Right cardiac atrium (tissue), 5 donors: ENCODE measurements around the gene NCKAP5L. TPM values are rescaled to one million over a fixed set of nuclear protein-coding genes. Genes with fewer than 3 reads are reported as not detected.

ENCODE experiments used
- ATAC-seq, 2 donors: fragments of 200-7000 bp; cut with Tn5 transposase; one replicate each; pipeline versions ENCODE4 v1.8.0 to v1.9.1; 2020; ENCODE audit warnings: moderate library complexity in 2 of 2, mild to moderate bottlenecking in 1 of 2
- DNase-seq, 3 donors: peaks; one replicate each; pipeline ENCODE4 v3.0.0-alpha.2; 2020
- H3K27ac ChIP-seq: one replicate; pipeline ENCODE4 v1.5.1; 2013; ENCODE audit warnings: mild to moderate bottlenecking, low read length, control low read depth, moderate library complexity
- H3K27me3 ChIP-seq: one replicate; pipeline ENCODE4 v1.6.1; 2013; ENCODE audit not compliant: control insufficient read depth, insufficient read depth
- H3K4me1 ChIP-seq: one replicate; pipeline ENCODE4 v1.6.1; 2013; ENCODE audit warnings: low read length; ENCODE audit not compliant: control insufficient read depth, insufficient read depth
- H3K4me3 ChIP-seq: one replicate; pipeline ENCODE4 v1.5.1; 2013; ENCODE audit warnings: low read length, control low read depth
- H3K9me3 ChIP-seq: one replicate; pipeline ENCODE4 v1.6.1; 2013; ENCODE audit warnings: low read length; ENCODE audit not compliant: control insufficient read depth
- WGBS: extraction: QIAGEN DNeasy Blood & Tissue Kit; methylation state at CpG from one replicate; pipeline ENCODE4 v1.1.7; 2013; 5-methylcytosine and 5-hydroxymethylcytosine counted together
- intact Hi-C, 4 donors: fragments of 100-400 bp; cut with DNase I; formaldehyde crosslinking; loops; one replicate each; pipeline versions ENCODE4 v1.11.0 to v1.14.0; 2022 to 2023
- polyA plus RNA-seq: library from polyadenylated mRNA; stranded (reverse); fragments of 200-250 nt; gene quantifications from one replicate; pipeline ENCODE4 v1.2.3, GENCODE V29; 2013
- total RNA-seq, 4 donors: library from RNA; stranded (reverse); fragmentation: NEBNext Ultra II Directional; extraction: Animal tissue kit (Norgen Biotek cat#: 25700); gene quantifications; one replicate each; pipeline ENCODE4 v1.2.1, GENCODE V29; 2021
- donor health status: healthy with polysubstance abuse.
- donor health status: DM: no; HTN: yes; CAD: no.
- donor health status: DM: no; HTN: no; CAD: no.
- donor health status: DM: no; HTN: yes; CAD: no; lungs with severe emphysema.
- donor health status: DM: yes; HTN: yes; CAD: no.

The NCKAP5L gene
- total and polyA plus RNA-seq, 5 donors: 18.1 to 23.2 (median 21.0) TPM

DNA sequence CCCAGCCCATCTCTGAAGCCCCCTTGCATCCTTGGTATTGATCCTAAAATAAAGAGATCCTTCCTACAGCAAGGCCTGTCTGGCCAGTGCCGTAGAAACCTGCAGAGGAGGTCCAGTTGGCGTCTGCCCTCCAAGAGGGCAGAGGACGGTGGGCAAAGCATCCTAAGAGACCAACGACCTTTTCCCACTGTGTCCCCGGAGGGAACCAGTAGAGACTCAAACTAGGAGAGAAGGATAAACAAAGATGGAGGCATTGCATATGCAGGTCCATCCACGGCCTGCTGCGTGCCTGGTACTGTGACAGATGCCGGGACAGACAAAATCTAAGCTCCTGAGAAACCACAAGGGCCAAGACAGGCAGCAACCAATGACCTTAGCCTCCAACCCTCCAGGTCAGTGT is 3.8 kb downstream of the NCKAP5L start:
- DNase-seq (peak in 1 of 3 donors; percentile 46), ATAC-seq (no peak)
- peaks cover 38% of the 10 kb centered on the region for H3K4me1 ChIP-seq
- H3K27me3 ChIP-seq: no peaks in the 10 kb centered on the region
- H3K27ac ChIP-seq: peak overlapping the region; percentile 89
- intact Hi-C loops: no loop called here
- 85% methylated on average over 8 of the region's 8 CpGs for WGBS
- no peaks in the 10 kb centered on the region for H3K9me3 ChIP-seq
- no peak overlapping the region for H3K4me3 ChIP-seq

DNA sequence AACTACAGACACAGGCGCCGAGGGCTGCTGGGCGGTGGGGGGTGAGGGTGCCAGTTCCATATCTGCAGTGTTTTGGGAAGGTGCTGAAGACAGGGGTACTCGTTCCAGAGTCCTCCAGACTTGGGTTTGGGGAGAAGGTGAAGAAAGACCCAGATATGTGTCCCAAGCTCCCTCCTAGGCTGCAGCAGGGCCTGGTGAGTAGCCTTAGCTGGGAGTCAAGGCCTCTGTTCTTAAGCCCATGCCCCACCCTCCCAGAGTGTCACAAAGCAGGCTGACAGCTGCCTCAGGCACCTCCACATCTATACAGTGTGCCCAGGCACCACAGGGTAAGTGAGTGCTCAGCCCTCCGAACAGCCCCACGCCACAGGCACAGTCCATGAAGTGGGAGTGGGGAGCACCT is 4.3 kb downstream of the NCKAP5L start:
- Histone ChIP-seq H3K27me3 (no peaks in the 10 kb centered on the region), H3K4me3 (no peak overlapping the region), H3K4me1 (peaks cover 38% of the 10 kb centered on the region), H3K9me3 (no peaks in the 10 kb centered on the region), H3K27ac (peak overlapping the region; percentile 89)
- DNase-seq (peak in 1 of 3 donors; percentile 36), ATAC-seq (no peak)
- intact Hi-C loops: no loop called here
- 75% methylated on average over 6 of the region's 6 CpGs for WGBS

DNA sequence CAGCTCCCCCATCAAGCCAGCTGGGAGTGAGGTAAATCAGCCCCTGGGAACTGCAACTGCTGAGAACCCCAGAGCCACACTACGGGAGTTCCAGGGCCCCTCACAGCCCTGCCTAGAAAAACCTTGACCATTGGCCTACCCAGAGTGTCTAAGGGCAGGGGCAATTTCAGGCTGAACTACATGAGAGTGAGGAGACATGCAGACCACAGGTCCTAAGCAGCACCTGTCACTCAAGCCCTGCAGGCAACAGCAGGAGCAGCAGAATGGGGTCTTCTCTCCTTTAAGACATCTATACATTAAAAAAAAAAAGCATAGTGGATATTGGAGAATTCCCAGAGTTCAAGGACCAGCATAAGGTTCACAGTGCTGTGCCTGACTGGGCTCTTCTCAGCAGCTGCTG is 4.9 kb downstream of the NCKAP5L start:
- intact Hi-C loops: no loop called here
- 80% methylated on average over 1 of the region's 1 CpG for WGBS
- H3K4me1 ChIP-seq: peaks cover 38% of the 10 kb centered on the region
- no peak overlapping the region for H3K27ac ChIP-seq
- H3K9me3 ChIP-seq: no peaks in the 10 kb centered on the region
- H3K27me3 ChIP-seq: no peaks in the 10 kb centered on the region
- ATAC-seq (no peak), DNase-seq (no peak)
- H3K4me3 ChIP-seq: no peak overlapping the region

DNA sequence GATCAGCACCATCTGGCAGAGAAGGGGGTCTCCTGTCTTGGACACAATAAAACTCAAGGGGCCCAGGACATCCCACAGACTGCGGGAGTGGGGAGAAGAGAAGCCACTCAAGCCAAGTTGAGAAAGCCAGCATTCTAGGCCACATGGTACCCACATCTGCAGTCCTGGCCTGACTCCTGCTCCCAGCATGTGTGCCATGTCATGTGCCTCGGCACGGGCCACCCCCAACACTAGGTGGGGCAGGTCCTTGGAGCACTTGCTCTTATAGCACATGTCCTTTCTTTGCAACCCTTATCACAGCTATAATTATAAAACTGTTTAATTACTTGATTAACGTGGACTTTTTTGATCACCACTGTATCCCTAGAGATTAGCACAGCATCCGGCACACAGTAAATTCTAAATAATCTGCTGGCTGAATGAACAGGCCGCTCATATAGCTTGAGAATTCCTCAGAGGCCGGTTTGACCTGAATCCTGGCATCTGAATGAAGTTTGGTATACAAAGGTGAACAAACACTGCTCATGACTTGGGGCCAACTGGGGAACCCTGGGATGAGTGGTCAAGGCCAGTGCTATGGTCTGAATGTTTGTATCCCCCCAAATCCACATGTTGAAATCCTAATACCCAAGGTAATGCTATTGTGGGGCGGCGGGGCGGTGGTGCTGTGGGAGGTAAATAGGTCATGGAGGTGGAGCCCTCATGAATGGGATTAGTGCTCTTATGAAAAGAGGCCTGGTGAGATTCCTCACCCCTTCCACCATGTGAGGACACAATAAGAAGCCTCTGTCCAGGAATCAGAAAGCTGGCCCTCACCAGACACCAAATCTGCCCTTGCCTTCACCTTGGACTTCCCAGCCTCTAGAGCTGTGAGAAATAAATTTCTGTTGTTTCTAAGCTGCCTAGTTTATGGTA is 6.6 kb downstream of the NCKAP5L start:
- WGBS: 72% methylated on average over 10 of the region's 10 CpGs
- peak in 1 of 2 donors; percentile 19 for ATAC-seq
- H3K9me3 ChIP-seq: no peaks in the 10 kb centered on the region
- H3K27ac ChIP-seq: peak overlapping the region; percentile 21
- no peak overlapping the region for H3K4me3 ChIP-seq
- intact Hi-C loops: no loop called here
- H3K27me3 ChIP-seq: no peaks in the 10 kb centered on the region
- peak in 2 of 3 donors; percentile 59 to 62 for DNase-seq
- peaks cover 35% of the 10 kb centered on the region for H3K4me1 ChIP-seq

DNA sequence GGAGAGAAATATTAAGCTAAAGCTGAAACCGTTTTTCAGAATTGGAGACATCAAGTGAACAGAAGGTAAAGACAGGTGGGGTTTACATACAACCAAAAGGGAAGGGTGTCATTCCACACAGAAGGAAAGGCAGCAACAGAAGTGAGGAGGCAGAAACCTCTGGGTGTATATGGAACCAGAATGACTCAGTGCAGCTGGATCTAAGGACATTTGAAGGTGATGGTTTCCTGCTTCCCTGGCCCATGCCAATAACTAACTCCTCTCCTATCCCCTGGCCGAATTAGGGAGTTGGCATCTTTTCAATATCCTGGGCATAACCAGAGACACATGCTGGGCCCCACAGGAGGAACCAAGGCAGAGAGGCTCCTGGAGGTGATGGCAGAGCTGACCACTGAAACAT is 8.4 kb downstream of the NCKAP5L start:
- WGBS: 51% methylated on average over 2 of the region's 2 CpGs
- no peaks in the 10 kb centered on the region for H3K9me3 ChIP-seq
- peaks cover 23% of the 10 kb centered on the region for H3K4me1 ChIP-seq
- no peaks in the 10 kb centered on the region for H3K27me3 ChIP-seq
- peak in 1 of 2 donors; percentile 17 for ATAC-seq
- intact Hi-C loops: no loop called here
- peak overlapping the region; percentile 66 for H3K27ac ChIP-seq
- DNase-seq: no peak
- H3K4me3 ChIP-seq: no peak overlapping the region

DNA sequence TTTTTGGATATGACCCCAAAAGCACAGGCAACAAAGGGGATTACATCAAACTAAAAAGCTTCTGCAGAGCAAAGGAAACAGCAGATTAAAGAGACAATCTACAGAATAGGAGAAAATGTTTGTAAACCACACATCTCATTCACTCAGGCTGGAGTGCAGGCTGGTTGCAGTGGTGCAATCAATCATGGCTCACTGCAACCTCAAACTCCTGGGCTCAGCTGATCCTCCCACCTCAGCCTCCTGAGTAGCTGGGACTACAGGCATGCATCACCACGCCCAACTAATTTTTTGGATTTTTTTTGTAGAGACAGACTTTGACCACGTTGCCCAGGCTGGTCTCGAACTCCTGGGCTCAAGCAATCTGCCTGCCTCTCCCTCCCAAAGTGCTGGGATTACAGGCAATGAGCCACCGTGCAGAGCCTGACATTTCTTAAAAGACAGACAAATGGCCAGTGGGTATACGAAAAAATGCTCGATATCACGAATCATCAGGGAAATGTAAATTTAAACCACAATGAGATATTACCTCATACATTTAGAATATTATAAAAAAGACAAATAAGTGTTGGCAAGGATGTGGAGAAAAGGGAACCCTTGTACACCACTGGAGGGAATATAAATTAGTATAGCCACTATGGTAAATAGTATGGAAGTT is 9.8 kb downstream of the NCKAP5L start:
- 76% methylated on average over 7 of the region's 7 CpGs for WGBS
- peaks cover 16% of the 10 kb centered on the region for H3K4me1 ChIP-seq
- intact Hi-C loops: no loop called here
- ATAC-seq (no peak), DNase-seq (no peak)
- no peaks in the 10 kb centered on the region for H3K9me3 ChIP-seq
- H3K27ac ChIP-seq: no peak overlapping the region
- no peak overlapping the region for H3K4me3 ChIP-seq
- H3K27me3 ChIP-seq: no peaks in the 10 kb centered on the region

- H3K4me1 ChIP-seq: peaks cover 20% of the 10 kb centered on the region
Measured at GRCh38 chr12:49813131-49813530, 15.1 kb downstream of the NCKAP5L start.

GRCh38 chr12:49811961-49812401 is 16.2 kb downstream of the NCKAP5L start:
- peaks cover 24% of the 10 kb centered on the region for H3K4me1 ChIP-seq
- no peaks in the 10 kb centered on the region for H3K9me3 ChIP-seq
- ATAC-seq (no peak), DNase-seq (no peak)
- no peaks in the 10 kb centered on the region for H3K27me3 ChIP-seq
- no peak overlapping the region for H3K4me3 ChIP-seq
- 81% methylated on average over 4 of the region's 4 CpGs for WGBS
- no peak overlapping the region for H3K27ac ChIP-seq
- intact Hi-C loops: no loop called here

More at GRCh38 chr12:49813131-49813530, 15.1 kb downstream of the NCKAP5L start:
- Histone ChIP-seq H3K9me3 (no peaks in the 10 kb centered on the region), H3K27ac (no peak overlapping the region), H3K4me3 (no peak overlapping the region), H3K27me3 (no peaks in the 10 kb centered on the region)
- no peak for ATAC-seq
- 91% methylated on average over 1 of the region's 1 CpG for WGBS
- intact Hi-C loops: no loop called here
- no peak for DNase-seq

GRCh38 chr12:49811136-49811535 is 17.1 kb downstream of the NCKAP5L start:
- H3K4me3 ChIP-seq: no peak overlapping the region
- no peak overlapping the region for H3K27ac ChIP-seq
- intact Hi-C loops: no loop called here
- ATAC-seq (no peak), DNase-seq (no peak)
- no peaks in the 10 kb centered on the region for H3K27me3 ChIP-seq
- H3K9me3 ChIP-seq: no peaks in the 10 kb centered on the region
- 75% methylated on average over 5 of the region's 5 CpGs for WGBS
- peaks cover 26% of the 10 kb centered on the region for H3K4me1 ChIP-seq

GRCh38 chr12:49809906-49810389 is 18.3 kb downstream of the NCKAP5L start:
- ATAC-seq (peak; percentile 44 to 48), DNase-seq (peak in 2 of 3 donors; percentile 70 to 75)
- Histone ChIP-seq H3K4me1 (peaks cover 28% of the 10 kb centered on the region), H3K9me3 (no peaks in the 10 kb centered on the region), H3K27me3 (no peaks in the 10 kb centered on the region), H3K4me3 (no peak overlapping the region), H3K27ac (peak overlapping the region; percentile 94)
- WGBS: 22% methylated on average over 9 of the region's 9 CpGs
- intact Hi-C loops: no loop called here

GRCh38 chr12:49809381-49809905 is 18.8 kb downstream of the NCKAP5L start:
- WGBS: 20% methylated on average over 4 of the region's 4 CpGs
- intact Hi-C loops: no loop called here

More at GRCh38 chr12:49809381-49809905, 18.8 kb downstream of the NCKAP5L start:
- H3K27ac ChIP-seq: peak overlapping the region; percentile 94
- ATAC-seq (peak; percentile 77 to 78), DNase-seq (peak; percentile 72 to 89 (median 78))
- H3K27me3 ChIP-seq: no peaks in the 10 kb centered on the region
- H3K4me1 ChIP-seq: peaks cover 28% of the 10 kb centered on the region
- no peak overlapping the region for H3K4me3 ChIP-seq
- H3K9me3 ChIP-seq: no peaks in the 10 kb centered on the region
